ENCODE data around the gene IGF1. TPM values are rescaled to one million over a fixed set of nuclear protein-coding genes. Genes with fewer than 3 reads are reported as not detected.

IGF1 gene
- total RNA-seq, 4 donors from 2014 or later = 17.3 to 58.7 (median 43.1) TPM

- Histone ChIP-seq H3K27ac (no peak overlapping the region), H3K4me3 (no peak overlapping the region), H3K36me3 (no peaks in the 10 kb centered on the region), H3K27me3 (no peaks in the 10 kb centered on the region), H3K9me3 (peaks cover 0 to 25% (median 0%) of the 10 kb centered on the region in 3 donors), H3K4me1 (no peaks in the 10 kb centered on the region)
- TF ChIP-seq CTCF (IDR thresholded peaks at IDR 0.05) = no peak
- ATAC-seq = no peak
Observed at GRCh38 chr12:102508052-102508451, 27.7 kb upstream of the IGF1 start.

DNA sequence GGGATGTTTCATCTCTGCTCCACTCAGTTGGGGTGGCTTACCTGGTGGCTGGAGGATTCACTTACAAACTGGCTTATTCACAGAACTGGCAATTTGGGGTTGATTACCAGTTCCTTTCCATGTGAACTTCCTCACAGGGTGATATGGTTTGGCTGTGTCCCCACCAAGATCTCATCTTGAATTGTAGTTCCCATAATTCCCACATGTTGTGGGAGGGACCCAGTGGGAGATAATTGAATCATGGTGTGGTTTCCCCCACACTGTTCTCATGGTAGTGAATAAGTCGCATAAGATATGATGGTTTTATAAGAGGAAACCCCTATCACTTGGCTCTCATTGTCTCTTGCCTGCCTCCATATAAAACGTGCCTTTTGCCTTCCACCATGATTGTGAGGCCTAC is 26.9 kb upstream of the IGF1 start:
- Histone ChIP-seq H3K27me3 (no peaks in the 10 kb centered on the region), H3K27ac (no peak overlapping the region), H3K4me1 (no peaks in the 10 kb centered on the region), H3K36me3 (no peaks in the 10 kb centered on the region), H3K4me3 (no peak overlapping the region), H3K9me3 (peaks cover 0 to 25% (median 0%) of the 10 kb centered on the region in 3 donors)
- no peak for TF ChIP-seq POLR2A (IDR thresholded peaks at IDR 0.05)
- no peak for TF ChIP-seq CTCF (IDR thresholded peaks at IDR 0.05)
- TF ChIP-seq POLR2AphosphoS5 (IDR thresholded peaks at IDR 0.05) = no peak
- no peak for TF ChIP-seq EP300 (IDR thresholded peaks at IDR 0.05)
- 0 to 22% methylated on average over 2 of the region's 2 CpGs for WGBS, 2 donors (ENCODE audit: low coverage in 1 of 2)
- ATAC-seq = no peak

- WGBS, 2 donors (ENCODE audit: low coverage in 1 of 2) = no CpG with 5 or more reads among the region's 2 CpGs
- no peak for ATAC-seq
- TF ChIP-seq CTCF (IDR thresholded peaks at IDR 0.05) (no peak), POLR2AphosphoS5 (IDR thresholded peaks at IDR 0.05) (no peak)
- H3K27ac ChIP-seq = no peak overlapping the region
- H3K36me3 ChIP-seq = no peaks in the 10 kb centered on the region
- no peaks in the 10 kb centered on the region for H3K4me1 ChIP-seq
- no peak overlapping the region for H3K4me3 ChIP-seq
- H3K27me3 ChIP-seq = no peaks in the 10 kb centered on the region
- peaks cover 0 to 25% (median 0%) of the 10 kb centered on the region in 3 donors for H3K9me3 ChIP-seq
Observed at GRCh38 chr12:102504871-102505270, 24.5 kb upstream of the IGF1 start.

GRCh38 chr12:102504280-102504679 is 23.9 kb upstream of the IGF1 start:
- no peak overlapping the region for H3K4me3 ChIP-seq
- no peaks in the 10 kb centered on the region for H3K36me3 ChIP-seq
- no peak for ATAC-seq
- no peaks in the 10 kb centered on the region for H3K4me1 ChIP-seq
- TF ChIP-seq CTCF (IDR thresholded peaks at IDR 0.05) (no peak), POLR2AphosphoS5 (IDR thresholded peaks at IDR 0.05) (no peak)
- H3K9me3 ChIP-seq = peaks cover 0 to 25% (median 0%) of the 10 kb centered on the region in 3 donors
- 80 to 84% methylated on average over 1 to 2 of the region's 2 CpGs for WGBS, 2 donors (ENCODE audit: low coverage in 1 of 2)
- H3K27me3 ChIP-seq = no peaks in the 10 kb centered on the region
- H3K27ac ChIP-seq = no peak overlapping the region

GRCh38 chr12:102503831-102504230 is 23.5 kb upstream of the IGF1 start:
- Histone ChIP-seq H3K36me3 (no peaks in the 10 kb centered on the region), H3K27me3 (no peaks in the 10 kb centered on the region), H3K27ac (no peak overlapping the region), H3K4me1 (no peaks in the 10 kb centered on the region), H3K4me3 (no peak overlapping the region), H3K9me3 (peaks cover 0 to 25% (median 0%) of the 10 kb centered on the region in 3 donors)
- no peak for ATAC-seq
- TF ChIP-seq EP300 (IDR thresholded peaks at IDR 0.05) = no peak
- TF ChIP-seq POLR2AphosphoS5 (IDR thresholded peaks at IDR 0.05) = no peak
- TF ChIP-seq CTCF (IDR thresholded peaks at IDR 0.05) = no peak
- TF ChIP-seq POLR2A (IDR thresholded peaks at IDR 0.05) = no peak
- 8 to 60% methylated on average over 1 of the region's 1 CpG for WGBS, 2 donors (ENCODE audit: low coverage in 1 of 2)
